Stimulated activated CD4-positive, alpha-beta T cell treated with anti-CD3 and anti-CD28 coated beads, TNF-alpha, amount 100 ng/mL, for 4 hours (primary cell): ENCODE data around the gene ANTXR2.

Experiments
- DNase-seq, 3 experiments: peaks; one replicate each; pipeline ENCODE4 v3.0.0-alpha.2; 2020; ENCODE audit warnings: low read depth in 3 of 3

The ANTXR2 gene

DNA sequence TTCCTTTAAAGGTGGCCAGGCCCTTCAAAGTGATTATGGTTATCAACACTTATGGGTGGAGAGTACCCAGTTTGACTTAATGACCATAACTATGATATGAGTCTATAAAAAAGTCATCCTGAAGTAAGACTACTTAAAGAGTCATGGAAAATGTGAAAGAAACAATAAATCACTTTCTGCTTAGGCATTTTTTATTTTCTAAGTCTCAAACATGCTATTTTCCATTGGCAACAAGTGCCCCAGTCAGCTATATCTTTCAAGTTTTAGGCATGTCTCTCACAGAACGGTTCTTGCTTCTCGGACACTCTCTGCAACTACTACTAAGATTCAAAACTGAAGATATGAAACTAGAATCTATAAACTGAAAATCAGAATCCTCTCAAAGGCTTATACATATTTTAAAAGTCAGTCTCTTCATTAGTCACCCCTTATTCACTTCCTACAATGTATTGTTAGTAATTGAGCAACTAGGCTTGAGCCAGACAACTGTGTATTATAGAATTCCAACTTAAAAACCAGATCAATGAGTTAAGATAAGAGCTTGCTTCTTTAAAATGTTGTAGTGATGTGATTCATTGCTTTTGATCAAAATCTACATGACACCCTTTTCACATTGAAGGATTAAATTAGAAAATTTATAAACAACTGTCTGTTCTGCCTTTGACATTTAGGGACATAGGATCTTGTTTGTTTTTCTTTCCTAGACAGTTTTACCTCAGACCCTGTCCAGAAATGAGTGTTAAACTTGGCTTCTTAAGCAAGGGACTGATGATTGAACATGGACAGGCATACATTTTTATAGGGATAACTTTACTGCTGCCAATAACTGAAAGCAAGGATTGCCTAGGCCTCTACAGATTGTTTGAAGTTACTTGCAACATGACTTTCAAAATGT, 2.9 kb downstream of the ANTXR2 start:
- DNase-seq, result no peak

DNA sequence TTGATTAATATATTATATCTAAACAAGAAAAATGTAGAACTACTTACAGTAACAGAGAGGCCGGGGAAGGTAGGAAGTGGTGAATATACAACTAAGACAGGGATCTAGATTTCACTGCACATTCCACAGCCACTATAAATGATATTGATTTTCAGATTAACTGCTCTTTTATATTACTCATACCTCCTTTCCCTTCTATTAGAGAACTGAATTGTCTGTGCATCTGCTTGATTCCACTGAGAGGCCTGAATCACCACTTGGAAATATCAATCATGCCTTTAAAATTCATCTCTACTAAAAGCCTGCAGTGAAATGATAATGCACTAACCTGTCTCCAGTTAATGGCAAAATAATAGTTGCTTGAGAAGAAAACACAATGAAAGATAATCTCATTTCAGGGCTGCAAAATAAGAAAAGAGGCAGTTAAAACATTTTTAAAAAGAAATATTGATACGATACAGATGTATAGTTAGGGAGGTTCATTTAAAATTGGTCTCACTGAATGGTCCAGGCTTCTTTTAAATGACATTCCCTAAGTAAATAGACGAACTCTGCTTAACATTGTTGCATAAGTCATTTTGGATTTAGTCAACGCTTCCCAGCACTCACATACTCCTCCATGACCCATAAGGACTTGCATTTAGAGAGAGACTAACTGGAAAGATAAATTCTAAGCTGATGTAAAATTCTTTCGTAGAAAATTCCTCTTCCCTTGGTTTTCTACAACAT, 3.8 kb downstream of the ANTXR2 start:
- no peak for DNase-seq

DNA sequence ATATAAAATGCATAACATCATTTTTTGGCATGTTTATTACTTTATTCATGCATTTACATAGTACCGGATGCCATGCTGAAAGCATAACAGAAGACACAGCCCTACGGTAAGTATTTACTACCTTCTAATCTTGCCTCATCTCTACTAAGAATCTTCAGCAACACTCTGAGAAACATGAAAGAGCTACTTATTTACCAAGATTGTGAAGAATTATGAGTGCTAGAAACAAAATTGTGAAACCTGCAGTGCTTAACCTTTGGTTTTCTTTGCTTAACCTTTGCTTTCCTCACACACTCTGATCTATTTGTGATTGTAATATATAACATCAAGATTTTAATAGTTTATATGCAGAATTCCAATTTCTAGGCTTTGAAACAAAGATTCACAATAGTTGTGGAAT, 7.4 kb downstream of the ANTXR2 start:
- DNase-seq, result no peak

DNA sequence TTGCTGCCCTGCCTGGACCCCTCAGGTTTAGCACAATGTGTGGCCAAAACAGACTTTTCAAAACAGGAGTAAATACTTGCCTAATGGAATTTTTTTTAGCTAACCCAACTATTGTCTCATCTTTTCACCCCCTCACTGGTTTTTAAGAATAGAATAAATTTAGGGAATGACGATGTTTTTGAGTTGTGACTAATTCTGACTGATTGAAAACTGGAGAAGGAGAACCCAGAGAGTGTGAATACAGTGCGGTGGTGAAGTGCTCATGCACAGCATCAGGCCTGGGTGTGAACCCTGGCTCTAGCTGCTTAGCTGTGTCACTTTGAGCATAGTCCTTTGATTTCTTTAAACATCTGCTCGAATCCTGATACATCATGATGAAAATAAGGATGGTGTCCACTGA, 10.5 kb downstream of the ANTXR2 start:
- no peak for DNase-seq

DNA sequence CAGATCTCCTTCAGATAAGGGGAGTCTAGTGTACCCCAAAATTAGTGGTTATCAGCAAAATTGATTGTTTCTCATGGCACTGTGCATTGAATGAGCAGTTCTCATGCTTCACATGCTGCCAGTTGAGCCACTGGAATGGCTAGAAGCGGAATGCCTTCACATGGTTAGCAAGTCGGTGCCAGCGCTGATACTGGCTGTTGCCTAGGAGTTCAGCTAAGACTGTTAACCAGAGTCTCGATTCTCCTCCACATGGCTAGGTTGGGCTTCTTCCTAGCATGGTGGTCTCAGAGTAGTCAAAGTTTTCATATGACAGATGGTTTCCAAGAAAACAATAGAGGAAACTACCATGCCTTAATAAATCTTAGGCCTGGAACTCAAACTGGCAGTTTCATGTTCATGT, 12.2 kb downstream of the ANTXR2 start:
- DNase-seq, result no peak

DNA sequence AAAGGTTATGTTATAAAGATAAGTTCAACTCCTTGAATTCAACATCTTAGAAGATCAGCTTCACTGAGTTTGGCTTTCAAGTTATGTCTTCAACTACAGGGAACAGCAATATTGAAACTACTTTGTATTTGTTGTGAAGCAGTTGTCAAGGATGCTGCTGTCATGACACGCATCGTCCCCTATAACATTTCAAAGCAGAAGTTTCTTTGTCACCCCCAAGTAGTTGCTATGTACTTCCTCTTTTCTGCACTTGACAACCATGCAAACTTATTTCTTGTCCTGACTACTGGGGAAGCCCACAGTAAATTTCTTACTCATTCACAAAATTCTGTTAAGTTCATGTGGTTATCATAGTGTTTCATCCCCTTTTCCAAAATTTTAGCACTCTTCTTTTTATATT, 14.3 kb downstream of the ANTXR2 start:
- no peak for DNase-seq

DNA sequence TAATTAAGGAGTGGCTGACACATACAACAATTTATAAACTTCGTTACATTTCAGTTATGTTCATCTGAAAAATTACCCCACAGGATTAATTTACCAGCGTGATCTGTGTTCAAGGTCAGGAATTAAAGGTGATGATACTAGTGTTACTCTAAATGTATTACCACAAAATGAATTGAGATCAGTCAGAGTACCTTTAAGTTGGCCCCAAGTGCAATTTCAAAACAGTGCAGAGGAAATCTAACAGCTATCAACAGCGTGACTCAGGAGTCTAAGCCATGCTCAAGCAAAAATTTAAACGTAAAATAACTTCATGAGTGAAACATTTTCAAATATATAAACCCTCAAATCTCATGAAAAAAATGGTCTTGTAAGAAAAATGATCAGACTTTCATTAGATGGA, 18.7 kb downstream of the ANTXR2 start:
- DNase-seq, result no peak

DNA sequence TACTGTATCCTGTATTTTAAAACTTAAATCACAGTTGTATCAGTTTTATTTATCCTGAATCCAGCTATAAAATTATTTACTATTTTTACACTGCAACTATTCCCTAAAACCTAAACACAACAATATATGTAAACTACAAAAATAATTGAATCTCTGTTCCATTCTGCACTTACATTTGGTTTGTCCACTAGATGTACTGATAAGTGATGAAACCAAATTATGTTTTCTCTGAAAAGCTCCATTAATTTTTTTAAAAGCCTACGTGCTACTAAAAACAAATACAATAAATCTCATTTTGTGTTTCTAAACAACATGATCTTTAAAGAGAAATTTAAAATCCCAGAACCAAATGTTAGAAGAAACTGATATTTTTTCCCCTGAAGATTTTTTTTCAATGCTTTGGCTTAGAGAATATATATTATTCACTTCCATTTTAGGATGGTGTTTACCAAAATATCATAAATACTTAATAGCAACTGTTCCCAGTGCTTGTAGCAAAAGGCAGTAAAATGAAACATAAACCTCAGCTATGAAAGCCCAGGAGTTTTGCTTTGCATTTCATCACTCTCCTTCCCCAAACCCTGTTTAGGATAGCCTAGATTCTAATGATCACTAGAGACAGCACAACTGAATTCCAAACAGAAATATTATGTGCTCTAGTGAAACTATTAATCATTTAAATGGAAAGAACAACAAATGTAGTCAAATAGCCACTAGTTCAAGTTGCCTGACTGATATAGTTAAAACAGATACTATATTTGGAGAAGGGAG, 19.7 kb downstream of the ANTXR2 start:
- DNase-seq, result no peak

DNA sequence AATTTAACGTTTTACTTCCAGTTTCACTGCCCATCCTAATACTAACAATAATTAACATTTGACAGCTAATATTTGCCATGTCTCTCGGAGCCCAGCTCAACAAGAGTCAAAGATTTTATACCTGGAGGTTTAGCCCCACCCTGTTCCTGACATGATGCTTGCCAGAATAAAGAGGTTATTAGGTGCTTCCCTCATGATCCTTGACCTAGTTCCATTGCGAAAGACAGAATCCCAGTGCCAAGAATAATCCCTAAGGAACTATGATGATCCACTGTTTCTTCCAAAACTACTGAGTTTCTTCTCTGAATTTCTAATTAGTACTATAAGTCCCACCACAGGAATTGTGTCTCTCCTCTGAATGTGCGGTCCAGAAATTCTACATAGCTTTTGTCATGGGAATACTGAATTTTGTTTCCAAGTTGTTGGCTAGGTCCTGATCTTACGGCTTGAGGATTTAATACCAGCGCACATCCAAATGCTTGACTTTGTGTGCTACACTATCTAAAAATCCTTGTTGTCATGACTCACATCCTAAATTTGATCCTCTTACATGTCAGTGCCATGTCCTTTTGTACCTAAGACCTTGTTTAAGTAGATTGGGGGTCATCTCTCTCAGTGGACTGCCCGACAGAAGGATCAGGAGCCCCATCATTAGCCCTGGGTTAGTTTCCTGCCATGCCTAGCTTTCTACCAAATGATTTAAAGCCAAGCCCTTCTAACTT, 23.1 kb downstream of the ANTXR2 start:
- no peak for DNase-seq

DNA sequence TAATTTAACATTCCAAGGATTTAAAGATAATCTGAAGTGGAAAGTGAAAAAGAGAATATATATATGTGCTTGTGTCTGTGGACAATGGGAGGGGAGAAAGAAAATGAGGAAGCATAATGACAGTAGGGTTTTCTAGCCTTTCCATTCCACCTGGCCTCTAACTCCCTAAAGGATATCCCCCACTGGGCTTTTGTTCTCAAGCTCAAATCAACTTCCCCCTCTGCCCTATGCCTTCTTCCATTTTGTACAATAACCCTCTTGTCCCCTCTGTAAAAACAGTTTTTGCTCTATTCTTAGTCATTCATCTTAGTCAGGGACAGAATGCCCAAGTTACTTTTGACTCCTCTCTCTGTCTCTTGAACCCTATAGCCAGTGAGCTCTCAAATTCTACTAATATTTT, 23.6 kb downstream of the ANTXR2 start:
- DNase-seq, result no peak

DNA sequence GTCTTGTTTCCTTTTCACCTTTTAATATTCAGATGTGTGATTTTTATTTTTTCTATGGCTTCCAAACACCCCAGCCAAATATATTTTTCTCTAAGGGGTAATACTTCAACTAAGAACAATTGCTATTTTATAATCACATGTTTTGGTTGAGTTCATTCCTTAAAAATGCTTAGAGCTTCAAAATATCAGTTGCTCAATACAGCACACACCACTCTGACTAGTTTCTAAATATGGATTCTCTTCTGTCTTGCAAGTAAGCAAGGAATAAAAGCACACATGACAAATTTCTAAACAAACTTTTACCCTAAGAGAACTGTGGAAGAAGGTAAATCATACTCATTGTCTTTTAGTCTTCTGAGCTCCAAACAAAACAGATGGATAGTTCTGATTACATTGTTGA, 27.2 kb downstream of the ANTXR2 start:
- DNase-seq, result no peak

DNA sequence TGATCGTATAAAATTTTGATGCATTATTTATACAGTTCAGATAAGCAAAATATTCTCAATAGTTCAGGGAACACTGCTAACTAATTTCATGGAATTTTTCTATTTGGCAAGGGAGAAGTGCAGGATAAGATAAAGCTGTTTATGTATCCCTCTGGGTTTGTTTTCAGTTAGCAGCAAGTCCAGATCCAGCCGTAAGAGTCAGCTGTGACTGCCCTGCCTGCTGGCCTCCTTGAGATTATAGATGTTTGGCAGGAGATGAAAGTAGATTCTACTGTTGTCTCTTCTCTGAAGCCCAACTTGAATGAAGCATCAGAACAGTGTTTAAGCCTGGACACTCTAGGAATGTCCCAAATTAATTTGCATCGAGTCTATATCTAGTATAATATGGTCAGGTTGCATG, 29.5 kb downstream of the ANTXR2 start:
- DNase-seq, result no peak

DNA sequence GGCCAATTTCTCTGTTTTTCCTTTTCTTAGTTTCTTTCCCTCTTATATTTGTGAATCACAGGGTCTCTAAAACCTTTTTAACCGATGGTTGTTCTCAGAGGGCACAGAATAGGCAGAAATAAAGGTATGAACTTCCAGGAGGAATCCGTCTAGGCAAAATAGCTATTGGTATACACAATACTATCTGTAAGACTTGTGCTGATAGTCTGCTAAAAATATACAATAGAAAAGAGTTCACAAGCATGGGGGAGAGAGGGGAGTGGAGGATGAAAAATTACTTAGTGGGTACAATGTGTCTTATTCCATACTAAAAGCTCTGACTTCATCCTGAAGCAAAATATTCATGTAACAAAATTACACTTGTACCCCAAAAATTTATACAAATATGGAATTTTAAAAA, 30.2 kb downstream of the ANTXR2 start:
- DNase-seq, result no peak

DNA sequence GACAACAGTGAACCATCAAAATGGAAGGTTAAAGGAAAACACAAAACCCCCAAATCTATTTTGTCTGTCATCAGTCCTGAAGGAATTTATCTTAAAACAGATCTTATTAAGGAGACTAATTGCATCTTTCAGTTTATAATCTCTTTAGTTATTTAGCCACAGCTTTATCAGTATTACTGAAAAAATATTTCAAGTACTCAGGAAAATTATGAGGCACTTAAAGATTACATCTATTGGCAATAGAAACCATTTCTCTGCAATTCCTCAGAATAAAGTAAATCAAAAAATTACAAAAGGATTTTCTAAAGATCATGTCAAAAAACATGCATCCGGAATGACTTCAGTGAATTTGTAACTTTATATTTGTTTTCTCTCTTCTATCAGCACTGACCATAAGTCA, 35.2 kb downstream of the ANTXR2 start:
- DNase-seq, result no peak

DNA sequence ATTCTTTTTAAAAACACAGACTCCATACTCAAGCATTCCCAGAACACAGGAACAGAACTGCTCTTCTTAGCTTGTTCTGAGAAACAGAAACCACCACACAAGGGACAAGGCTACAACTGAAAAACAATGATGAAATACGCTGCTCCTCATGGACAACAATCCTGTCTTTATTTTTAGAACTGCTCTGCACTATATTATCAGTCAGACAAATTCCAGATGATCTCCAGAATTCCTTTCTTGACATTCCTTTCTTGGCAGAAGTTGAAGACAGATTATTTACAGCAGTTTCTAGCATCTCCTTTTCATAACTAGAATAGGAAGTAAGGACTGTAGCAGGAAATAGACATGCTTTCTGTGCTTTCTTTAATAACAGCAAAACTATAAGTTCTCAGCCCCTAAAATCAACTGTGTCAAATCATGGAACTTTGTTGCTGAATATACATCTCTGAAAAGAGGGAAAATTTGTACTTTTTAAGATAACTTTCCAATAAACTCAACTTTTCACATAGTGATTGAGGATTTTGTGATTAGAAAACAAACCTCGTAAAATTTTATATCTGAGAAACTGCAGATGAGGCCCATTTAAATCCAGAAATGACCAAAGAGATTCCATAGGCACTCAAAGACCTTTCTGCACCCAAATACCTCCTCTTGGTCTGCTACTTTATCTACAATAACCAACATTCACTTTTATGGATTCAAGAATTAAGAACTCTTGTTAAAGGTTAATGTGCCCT, 35.9 kb downstream of the ANTXR2 start:
- no peak for DNase-seq

DNA sequence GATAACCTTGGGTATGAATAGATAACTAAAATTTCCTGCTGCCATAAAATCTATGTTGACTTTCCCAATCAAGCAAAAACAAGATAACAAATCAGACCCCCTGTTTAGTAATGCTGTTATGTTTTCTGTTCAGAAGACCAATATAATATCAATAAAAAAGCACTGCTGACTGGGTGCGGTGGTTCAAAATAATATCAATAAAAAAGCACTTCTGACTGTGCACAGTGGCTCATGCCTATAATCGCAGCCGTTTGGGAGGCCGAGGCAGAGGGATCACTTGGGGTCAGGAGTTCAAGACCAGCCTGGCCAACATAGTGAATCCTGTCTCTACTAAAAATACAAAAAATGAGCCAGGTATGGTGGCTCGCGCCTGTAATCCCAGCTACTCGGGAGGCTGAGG, 36.7 kb downstream of the ANTXR2 start:
- no peak for DNase-seq

DNA sequence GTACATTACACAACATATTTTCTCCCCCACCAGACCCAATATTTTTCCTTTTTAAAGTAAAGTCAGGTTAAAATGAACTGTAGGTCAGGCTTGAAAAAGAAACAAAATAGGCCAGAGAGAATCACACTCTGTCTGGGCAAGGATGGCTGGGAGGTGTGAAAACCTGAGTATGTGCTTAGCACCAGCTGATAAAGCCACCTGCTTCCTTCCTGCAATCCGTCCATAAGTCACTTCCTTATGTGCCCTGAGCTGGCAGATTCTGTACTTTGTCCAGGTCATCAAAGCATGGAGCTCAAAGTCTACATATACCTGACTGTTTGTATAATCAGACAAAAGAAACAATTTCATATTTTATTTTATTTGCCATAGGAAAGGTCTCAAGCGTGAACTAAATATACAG, 37.7 kb downstream of the ANTXR2 start:
- no peak for DNase-seq

DNA sequence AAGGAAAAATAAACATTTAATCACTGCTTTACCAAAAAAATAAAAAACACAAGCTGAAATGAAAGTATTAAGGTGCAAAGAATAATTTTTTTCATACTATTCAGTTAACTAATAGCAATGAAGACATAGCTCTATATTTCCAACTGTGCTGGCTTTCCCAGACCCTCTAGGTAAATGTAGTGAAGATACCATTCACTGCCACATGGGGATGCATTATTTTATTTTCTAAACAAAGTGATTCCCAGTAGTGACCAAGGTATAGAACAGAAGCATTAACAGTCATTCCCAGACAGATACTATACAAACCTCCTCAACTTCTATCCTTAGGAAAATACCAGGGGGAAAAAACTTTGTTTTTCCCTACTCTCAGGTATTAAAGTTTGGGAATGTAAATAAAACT, 39.4 kb downstream of the ANTXR2 start:
- DNase-seq, result no peak

DNA sequence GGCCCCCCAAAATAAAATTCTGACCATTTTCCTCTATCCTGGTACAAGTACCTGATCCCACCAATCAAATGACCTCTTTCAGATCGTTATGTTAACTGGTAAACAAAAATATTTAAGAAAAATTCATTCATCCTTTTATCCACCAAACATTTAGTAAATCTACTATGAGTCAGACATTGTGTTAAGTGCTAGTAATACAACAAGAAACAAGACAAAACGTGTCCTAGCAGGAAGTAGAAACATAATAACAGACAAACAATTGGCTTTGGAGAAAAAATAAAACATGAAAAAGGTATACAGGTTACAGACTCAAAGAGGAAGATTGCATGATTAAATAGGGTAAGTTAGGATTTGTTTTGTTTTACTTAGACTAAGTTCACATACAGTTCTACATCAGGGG, 43.7 kb downstream of the ANTXR2 start:
- DNase-seq, result no peak

DNA sequence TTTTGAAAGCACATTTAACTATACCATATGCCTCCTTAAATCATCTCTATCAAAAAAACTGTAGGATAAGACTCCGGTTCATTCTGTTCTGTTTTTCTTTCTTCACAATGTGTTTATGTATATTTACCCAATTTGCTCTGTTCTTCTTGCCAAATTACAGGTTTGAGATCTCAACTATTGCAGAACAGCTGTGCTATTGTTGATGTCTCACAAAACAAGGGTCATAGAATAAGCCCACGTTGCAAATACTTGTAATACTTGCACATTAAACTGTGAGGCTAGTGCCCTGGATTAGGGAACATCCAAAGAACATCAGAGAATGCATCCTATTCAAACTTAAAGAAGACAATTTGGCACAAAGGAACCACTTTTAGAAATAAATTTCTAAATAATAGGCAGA, 45.4 kb downstream of the ANTXR2 start:
- no peak for DNase-seq

DNA sequence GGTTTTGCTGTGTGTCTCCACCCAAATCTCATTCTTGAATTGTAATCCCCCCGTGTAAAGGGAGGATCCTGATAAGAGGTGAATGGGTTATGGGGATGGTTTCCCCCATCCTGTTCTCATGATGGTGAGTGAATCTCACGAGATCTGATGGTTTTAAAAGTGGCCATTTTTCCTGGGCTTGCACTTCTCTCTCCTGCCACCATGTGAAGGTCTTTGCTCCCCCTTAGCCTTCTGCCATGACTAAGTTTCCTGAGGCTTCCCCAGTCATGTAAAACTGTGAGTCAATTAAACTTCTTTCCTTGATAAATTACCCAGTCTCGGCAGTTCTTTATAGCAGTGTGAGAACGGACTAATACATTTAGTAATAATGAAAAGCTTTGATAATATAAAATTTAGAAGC, 46.9 kb downstream of the ANTXR2 start:
- no peak for DNase-seq
